Mesenchymal stem cell (in vitro differentiated cells and primary cell): ENCODE data around the gene RYR2.

Experiments
- DNase-seq: peaks from one replicate; pipeline ENCODE4 v3.0.0-alpha.2; 2013
- H2AFZ ChIP-seq: one replicate; pipeline ENCODE4 v1.6.1; 2013; ENCODE audit warnings: low read depth, mild to moderate bottlenecking, control low read depth, inconsistent platforms, low read length, moderate library complexity
- H2AK5ac ChIP-seq: 2 replicates; pipeline ENCODE4 v1.6.1; 2013; ENCODE audit warnings: low read length, moderate library complexity, mild to moderate bottlenecking, inconsistent platforms; ENCODE audit not compliant: severe bottlenecking
- H2BK120ac ChIP-seq: one replicate; pipeline ENCODE4 v1.6.1; 2013; ENCODE audit warnings: low read depth, mild to moderate bottlenecking, inconsistent platforms, low read length, moderate library complexity
- H2BK12ac ChIP-seq, 2 experiments: one replicate each; pipeline ENCODE4 v1.6.1; 2013; ENCODE audit warnings: inconsistent platforms in 2 of 2, low read length in 2 of 2, mild to moderate bottlenecking in 2 of 2, moderate library complexity in 2 of 2, control low read depth in 1 of 2
- H2BK15ac ChIP-seq: one replicate; pipeline ENCODE4 v1.6.1; 2013; ENCODE audit warnings: mild to moderate bottlenecking, low read depth, inconsistent platforms; ENCODE audit not compliant: poor library complexity, severe bottlenecking
- H2BK5ac ChIP-seq: 2 replicates; pipeline ENCODE4 v1.6.1; 2013; ENCODE audit warnings: low read depth, mild to moderate bottlenecking, low read length, control low read depth, inconsistent platforms; ENCODE audit not compliant: poor library complexity, severe bottlenecking
- H3K14ac ChIP-seq, 2 experiments: one replicate each; pipeline ENCODE4 v1.6.1; 2013; ENCODE audit warnings: inconsistent platforms in 2 of 2, low read length in 2 of 2, control low read depth in 1 of 2, mild to moderate bottlenecking in 1 of 2, moderate library complexity in 1 of 2
- H3K18ac ChIP-seq, 2 experiments: one replicate each; pipeline ENCODE4 v1.6.1; 2013; ENCODE audit warnings: inconsistent platforms in 2 of 2, low read length in 2 of 2, control low read depth in 1 of 2, low read depth in 1 of 2, mild to moderate bottlenecking in 1 of 2
- H3K23ac ChIP-seq, 2 experiments: one replicate each; pipeline ENCODE4 v1.6.1; 2013; ENCODE audit warnings: inconsistent platforms in 2 of 2, low read length in 2 of 2, mild to moderate bottlenecking in 2 of 2, moderate library complexity in 2 of 2, control low read depth in 1 of 2
- H3K27ac ChIP-seq: 2 replicates; pipeline ENCODE4 v1.5.1; 2013; ENCODE audit warnings: mild to moderate bottlenecking, moderate library complexity, low read length, control low read depth, inconsistent platforms; ENCODE audit not compliant: poor library complexity, severe bottlenecking
- H3K27me3 ChIP-seq, 2 experiments: 2 replicates each; pipeline versions ENCODE4 v1.6.1 to v1.7.0; 2013; ENCODE audit warnings: low read length in 2 of 2, mild to moderate bottlenecking in 2 of 2, moderate library complexity in 2 of 2, control low read depth in 1 of 2, inconsistent platforms in 1 of 2; ENCODE audit not compliant: control insufficient read depth in 1 of 2, insufficient read depth in 1 of 2
- H3K36me3 ChIP-seq, 2 experiments: 2 replicates each; pipeline versions ENCODE4 v1.6.1 to v1.7.0; 2013; ENCODE audit warnings: low read length in 2 of 2, control low read depth in 1 of 2, inconsistent platforms in 1 of 2, low read depth in 1 of 2, mild to moderate bottlenecking in 1 of 2; ENCODE audit not compliant: insufficient read depth in 2 of 2, control insufficient read depth in 1 of 2
- H3K4ac ChIP-seq, 2 experiments: one replicate each; pipeline ENCODE4 v1.6.1; 2013; ENCODE audit warnings: inconsistent platforms in 2 of 2, low read length in 2 of 2, mild to moderate bottlenecking in 2 of 2, moderate library complexity in 2 of 2, control low read depth in 1 of 2, low read depth in 1 of 2
- H3K4me1 ChIP-seq: 2 replicates; pipeline ENCODE4 v1.6.1; 2013; ENCODE audit warnings: low read depth, low read length, control low read depth; ENCODE audit not compliant: control insufficient read depth, insufficient read depth
- H3K4me2 ChIP-seq: 2 replicates; pipeline ENCODE4 v1.6.1; 2013; ENCODE audit warnings: low read length, mild to moderate bottlenecking, inconsistent platforms; ENCODE audit not compliant: poor library complexity, severe bottlenecking
- H3K4me3 ChIP-seq, 2 experiments: 2 replicates each; pipeline versions ENCODE4 v1.5.1 to v1.7.0; 2013; ENCODE audit warnings: low read length in 2 of 2, mild to moderate bottlenecking in 2 of 2, control low read depth in 1 of 2, low read depth in 1 of 2; ENCODE audit not compliant: insufficient read depth in 1 of 2
- H3K79me1 ChIP-seq: replicated peaks from 2 replicates; pipeline ENCODE4 v1.6.1; 2013; ENCODE audit warnings: mild to moderate bottlenecking, control low read depth, low read length, inconsistent platforms; ENCODE audit not compliant: poor library complexity, severe bottlenecking
- H3K9ac ChIP-seq: 2 replicates; pipeline ENCODE4 v1.7.0; 2013; ENCODE audit warnings: mild to moderate bottlenecking, low read length, moderate library complexity
- H3K9me3 ChIP-seq: 2 replicates; pipeline ENCODE4 v1.7.0; 2013; ENCODE audit warnings: mild to moderate bottlenecking, low read length; ENCODE audit not compliant: control insufficient read depth
- H4K8ac ChIP-seq: one replicate; pipeline ENCODE4 v1.6.1; 2013; ENCODE audit warnings: inconsistent platforms, mild to moderate bottlenecking, low read length, moderate library complexity
- H4K91ac ChIP-seq: one replicate; pipeline ENCODE4 v1.6.1; 2013; ENCODE audit warnings: mild to moderate bottlenecking, low read length, inconsistent platforms
- WGBS: methylation state at CpG from one replicate; pipeline ENCODE4 v1.1.7; 2013; ENCODE audit warnings: mixed read lengths; 5-methylcytosine and 5-hydroxymethylcytosine counted together

RYR2 gene

DNA sequence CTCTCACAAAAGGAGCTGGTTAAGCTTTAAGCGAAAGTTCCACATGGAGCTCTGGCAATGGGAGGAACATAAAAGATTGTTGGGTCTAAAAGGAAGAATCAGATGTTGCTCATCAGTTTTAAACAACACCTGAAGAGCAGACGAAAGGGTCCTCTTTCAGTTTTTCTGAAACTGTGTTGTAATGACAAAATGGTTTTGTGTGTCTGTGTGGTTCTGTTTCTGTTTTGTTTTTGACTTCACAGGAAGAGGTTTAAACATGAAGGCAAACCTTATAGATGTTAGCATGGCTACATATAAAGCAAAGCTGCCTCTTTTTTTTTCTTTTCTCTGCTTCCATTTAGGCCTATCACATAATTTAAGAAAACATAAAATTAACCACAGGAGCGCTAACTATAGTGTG, 712.6 kb downstream of the RYR2 start:
- Histone ChIP-seq H3K27me3 (no peaks in the 10 kb centered on the region), H2BK12ac (no peak overlapping the region), H3K14ac (no peak overlapping the region), H2AK5ac (no peak overlapping the region), H2BK120ac (no peak overlapping the region), H3K9ac (no peak overlapping the region), H3K79me1 (no peaks in the 10 kb centered on the region), H3K4me1 (no peaks in the 10 kb centered on the region), H3K36me3 (no peaks in the 10 kb centered on the region), H3K9me3 (no peaks in the 10 kb centered on the region), H3K4ac (no peak overlapping the region), H2AFZ (no peak overlapping the region), H2BK5ac (no peak overlapping the region), H3K4me3 (no peak overlapping the region), H3K27ac (no peak overlapping the region), H2BK15ac (no peak overlapping the region), H4K91ac (no peak overlapping the region), H3K23ac (no peak overlapping the region), H3K4me2 (no peak overlapping the region), H4K8ac (no peak overlapping the region), H3K18ac (no peak overlapping the region)
- 88% methylated on average over 3 of the region's 3 CpGs for WGBS
- DNase-seq: no peak

DNA sequence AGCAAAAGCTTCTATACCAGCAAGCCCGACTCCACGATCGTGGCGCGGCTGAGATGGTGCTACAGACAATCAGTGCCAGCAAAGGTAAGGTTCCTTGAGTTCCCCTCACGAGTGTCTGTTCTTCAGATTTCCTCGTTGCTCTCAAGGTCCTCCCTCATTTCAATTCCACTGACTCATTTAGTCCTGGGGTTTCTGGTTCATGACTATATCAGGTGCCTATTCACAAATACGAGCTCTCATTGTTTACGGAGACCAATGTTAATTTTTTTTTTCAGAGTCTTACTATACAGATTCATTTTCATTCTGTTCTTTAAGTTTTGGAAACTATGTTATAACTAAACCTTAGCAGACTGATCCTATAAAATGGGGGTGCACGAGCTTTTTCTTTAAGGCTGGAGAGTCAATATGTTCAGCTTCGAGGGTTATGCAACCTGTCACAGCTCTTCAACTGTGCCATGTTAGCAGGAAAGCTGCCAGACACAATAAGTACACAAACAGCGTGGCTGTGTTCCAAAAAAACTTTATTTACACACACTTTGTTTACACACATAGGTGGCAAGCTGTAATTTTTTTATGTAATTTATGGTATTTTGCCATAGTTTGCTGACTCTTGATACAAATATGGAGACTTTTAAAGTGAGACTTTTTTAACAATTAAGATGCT, 714.5 kb downstream of the RYR2 start:
- DNase-seq: no peak
- no peak overlapping the region for H3K4ac ChIP-seq
- no peak overlapping the region for H3K4me3 ChIP-seq
- H2AK5ac ChIP-seq: no peak overlapping the region
- no peak overlapping the region for H2BK5ac ChIP-seq
- H2BK120ac ChIP-seq: no peak overlapping the region
- no peak overlapping the region for H3K9ac ChIP-seq
- no peaks in the 10 kb centered on the region for H3K4me1 ChIP-seq
- H3K27me3 ChIP-seq: no peaks in the 10 kb centered on the region
- no peak overlapping the region for H4K91ac ChIP-seq
- 92% methylated on average over 9 of the region's 12 CpGs for WGBS
- H2BK15ac ChIP-seq: no peak overlapping the region
- H3K14ac ChIP-seq: no peak overlapping the region
- no peak overlapping the region for H4K8ac ChIP-seq
- H3K18ac ChIP-seq: no peak overlapping the region
- H3K4me2 ChIP-seq: no peak overlapping the region
- H3K23ac ChIP-seq: no peak overlapping the region
- H3K27ac ChIP-seq: no peak overlapping the region
- no peaks in the 10 kb centered on the region for H3K36me3 ChIP-seq
- H3K9me3 ChIP-seq: no peaks in the 10 kb centered on the region
- H2BK12ac ChIP-seq: no peak overlapping the region
- H3K79me1 ChIP-seq: no peaks in the 10 kb centered on the region
- H2AFZ ChIP-seq: no peak overlapping the region

DNA sequence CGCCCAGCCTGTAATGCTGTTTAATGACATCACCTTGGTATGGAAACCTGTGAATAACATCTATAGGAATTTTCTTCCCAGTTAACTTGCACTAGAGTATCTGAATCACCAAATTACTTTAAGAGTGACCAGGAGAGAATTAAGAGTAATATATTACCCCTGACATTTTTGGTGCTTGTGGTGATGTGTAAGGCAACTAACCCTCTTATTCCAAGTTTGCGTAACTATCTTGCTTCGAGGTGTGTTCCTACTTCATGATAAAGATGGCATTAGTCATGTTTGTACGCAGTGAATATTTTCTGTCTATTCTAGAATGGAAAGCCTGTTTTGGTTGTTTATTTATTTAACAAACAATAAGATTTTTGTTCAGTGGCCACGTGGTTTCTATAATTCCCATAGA, 717.4 kb downstream of the RYR2 start:
- Histone ChIP-seq H4K91ac (no peak overlapping the region), H3K14ac (no peak overlapping the region), H2BK15ac (no peak overlapping the region), H3K27me3 (no peaks in the 10 kb centered on the region), H3K4ac (no peak overlapping the region), H3K4me1 (no peaks in the 10 kb centered on the region), H3K9ac (no peak overlapping the region), H3K27ac (no peak overlapping the region), H3K36me3 (no peaks in the 10 kb centered on the region), H3K18ac (no peak overlapping the region), H4K8ac (no peak overlapping the region), H3K9me3 (no peaks in the 10 kb centered on the region), H3K23ac (no peak overlapping the region), H2BK12ac (no peak overlapping the region), H3K4me2 (no peak overlapping the region), H2AFZ (no peak overlapping the region), H2AK5ac (no peak overlapping the region), H2BK5ac (no peak overlapping the region), H3K4me3 (no peak overlapping the region), H3K79me1 (no peaks in the 10 kb centered on the region), H2BK120ac (no peak overlapping the region)
- WGBS: 41% methylated on average over 4 of the region's 5 CpGs
- DNase-seq: no peak

DNA sequence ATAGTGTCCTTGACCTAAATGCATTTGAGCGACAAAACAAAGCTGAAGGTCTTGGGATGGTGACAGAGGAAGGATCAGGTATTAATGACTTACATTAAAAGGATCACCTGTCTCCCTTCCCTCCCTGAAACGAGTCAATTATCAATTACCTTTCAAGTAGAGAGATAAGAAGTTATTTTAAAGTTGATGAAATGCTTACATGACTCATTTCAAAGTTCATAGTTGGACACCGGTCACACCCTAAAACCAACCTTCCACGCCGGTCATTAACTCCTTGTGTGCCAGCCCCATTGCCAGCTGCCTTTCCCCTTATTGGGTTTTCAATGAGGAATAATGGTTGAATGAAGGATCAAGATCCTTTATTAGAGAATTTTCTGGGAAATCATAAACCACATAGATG, 719.0 kb downstream of the RYR2 start:
- no peak for DNase-seq
- no CpG with 5 or more reads among the region's 5 CpGs for WGBS
- H2BK5ac ChIP-seq: no peak overlapping the region
- H3K36me3 ChIP-seq: no peaks in the 10 kb centered on the region
- no peak overlapping the region for H2BK120ac ChIP-seq
- no peak overlapping the region for H3K14ac ChIP-seq
- no peak overlapping the region for H3K9ac ChIP-seq
- no peak overlapping the region for H3K4ac ChIP-seq
- H3K4me1 ChIP-seq: no peaks in the 10 kb centered on the region
- H2BK12ac ChIP-seq: no peak overlapping the region
- no peak overlapping the region for H3K4me2 ChIP-seq
- H2AK5ac ChIP-seq: no peak overlapping the region
- H3K4me3 ChIP-seq: no peak overlapping the region
- H3K27me3 ChIP-seq: no peaks in the 10 kb centered on the region
- H3K23ac ChIP-seq: no peak overlapping the region
- no peak overlapping the region for H2AFZ ChIP-seq
- H2BK15ac ChIP-seq: no peak overlapping the region
- H3K9me3 ChIP-seq: no peaks in the 10 kb centered on the region
- H3K27ac ChIP-seq: no peak overlapping the region
- no peak overlapping the region for H4K91ac ChIP-seq
- no peak overlapping the region for H3K18ac ChIP-seq
- H4K8ac ChIP-seq: no peak overlapping the region
- no peaks in the 10 kb centered on the region for H3K79me1 ChIP-seq
